ENCODE results near the gene FASN.

DNA sequence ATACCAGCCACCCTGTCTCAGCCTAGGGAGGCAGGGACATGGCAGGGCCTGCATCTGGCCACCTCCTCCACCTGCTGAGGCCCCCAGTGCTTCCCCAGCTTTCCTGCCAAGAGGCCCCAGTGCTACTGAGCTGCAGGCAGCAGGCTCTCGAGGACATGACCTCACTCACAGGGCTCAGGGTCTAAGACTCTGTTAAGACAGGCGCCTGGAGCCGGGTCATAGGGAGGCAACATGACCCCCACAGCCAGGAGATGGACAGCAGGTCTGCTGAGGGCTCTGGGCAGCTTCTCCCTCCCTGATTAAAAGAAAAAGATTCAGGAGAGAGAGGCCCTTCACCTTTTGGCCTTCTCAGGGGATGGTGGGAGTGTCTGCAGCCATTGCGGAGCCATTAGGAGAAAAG, 23.2 kb upstream of the FASN start:
- TF ChIP-seq, protein P1, sequence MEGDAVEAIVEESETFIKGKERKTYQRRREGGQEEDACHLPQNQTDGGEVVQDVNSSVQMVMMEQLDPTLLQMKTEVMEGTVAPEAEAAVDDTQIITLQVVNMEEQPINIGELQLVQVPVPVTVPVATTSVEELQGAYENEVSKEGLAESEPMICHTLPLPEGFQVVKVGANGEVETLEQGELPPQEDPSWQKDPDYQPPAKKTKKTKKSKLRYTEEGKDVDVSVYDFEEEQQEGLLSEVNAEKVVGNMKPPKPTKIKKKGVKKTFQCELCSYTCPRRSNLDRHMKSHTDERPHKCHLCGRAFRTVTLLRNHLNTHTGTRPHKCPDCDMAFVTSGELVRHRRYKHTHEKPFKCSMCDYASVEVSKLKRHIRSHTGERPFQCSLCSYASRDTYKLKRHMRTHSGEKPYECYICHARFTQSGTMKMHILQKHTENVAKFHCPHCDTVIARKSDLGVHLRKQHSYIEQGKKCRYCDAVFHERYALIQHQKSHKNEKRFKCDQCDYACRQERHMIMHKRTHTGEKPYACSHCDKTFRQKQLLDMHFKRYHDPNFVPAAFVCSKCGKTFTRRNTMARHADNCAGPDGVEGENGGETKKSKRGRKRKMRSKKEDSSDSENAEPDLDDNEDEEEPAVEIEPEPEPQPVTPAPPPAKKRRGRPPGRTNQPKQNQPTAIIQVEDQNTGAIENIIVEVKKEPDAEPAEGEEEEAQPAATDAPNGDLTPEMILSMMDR (IDR thresholded peaks at IDR 0.05) = no peak
- no peak for TF ChIP-seq POLR2AphosphoS5 (IDR thresholded peaks at IDR 0.05)
